ENCODE data around the gene KPNA3. TPM values are rescaled to one million over a fixed set of nuclear protein-coding genes. Genes with fewer than 3 reads are reported as not detected.
A peak's percentile ranks its signal among the peaks of the same experiment; 100 is the strongest.

The KPNA3 gene
- total RNA-seq, 1 donor from 2014 or later: 32.2 TPM

- no peak overlapping the region for H3K4me3 ChIP-seq (ENCODE audit: low read depth, low read length)
- DNase-seq (ENCODE audit: low read depth): no peak
- TF ChIP-seq CTCF (IDR thresholded peaks at IDR 0.05; ENCODE audit: insufficient read depth, low read length, poor library complexity, severe bottlenecking): no peak
- no peaks in the 10 kb centered on the region for H3K27me3 ChIP-seq (ENCODE audit: control insufficient read depth, insufficient read depth, low read length)
- no peaks in the 10 kb centered on the region for H3K36me3 ChIP-seq (ENCODE audit: control insufficient read depth, insufficient read depth, low read length)
Observed at GRCh38 chr13:49802426-49802825, 9.9 kb upstream of the KPNA3 start.

GRCh38 chr13:49791711-49792549, 552 bp downstream of the KPNA3 start:
- Histone ChIP-seq H3K27me3 (ENCODE audit: control insufficient read depth, insufficient read depth, low read length) (no peaks in the 10 kb centered on the region), H3K4me3 (ENCODE audit: low read depth, low read length) (peak overlapping the region; percentile 78), H3K36me3 (ENCODE audit: control insufficient read depth, insufficient read depth, low read length) (no peaks in the 10 kb centered on the region)
- DNase-seq (ENCODE audit: low read depth): no peak
- TF ChIP-seq CTCF (IDR thresholded peaks at IDR 0.05; ENCODE audit: insufficient read depth, low read length, poor library complexity, severe bottlenecking): no peak

GRCh38 chr13:49791315-49791710, 1.2 kb downstream of the KPNA3 start:
- Histone ChIP-seq H3K4me3 (ENCODE audit: low read depth, low read length) (peak overlapping the region; percentile 78), H3K36me3 (ENCODE audit: control insufficient read depth, insufficient read depth, low read length) (no peaks in the 10 kb centered on the region), H3K27me3 (ENCODE audit: control insufficient read depth, insufficient read depth, low read length) (no peaks in the 10 kb centered on the region)
- no peak for DNase-seq (ENCODE audit: low read depth)
- peak; percentile 16 for TF ChIP-seq CTCF (IDR thresholded peaks at IDR 0.05; ENCODE audit: insufficient read depth, low read length, poor library complexity, severe bottlenecking)

- no peak for TF ChIP-seq CTCF (IDR thresholded peaks at IDR 0.05; ENCODE audit: insufficient read depth, low read length, poor library complexity, severe bottlenecking)
- Histone ChIP-seq H3K4me3 (ENCODE audit: low read depth, low read length) (no peak overlapping the region), H3K36me3 (ENCODE audit: control insufficient read depth, insufficient read depth, low read length) (no peaks in the 10 kb centered on the region), H3K27me3 (ENCODE audit: control insufficient read depth, insufficient read depth, low read length) (no peaks in the 10 kb centered on the region)
- DNase-seq (ENCODE audit: low read depth): no peak
Observed at GRCh38 chr13:49789968-49790367, 2.5 kb downstream of the KPNA3 start.

GRCh38 chr13:49786401-49787008, 6.0 kb downstream of the KPNA3 start:
- no peak for DNase-seq (ENCODE audit: low read depth)
- Histone ChIP-seq H3K4me3 (ENCODE audit: low read depth, low read length) (no peak overlapping the region), H3K27me3 (ENCODE audit: control insufficient read depth, insufficient read depth, low read length) (no peaks in the 10 kb centered on the region), H3K36me3 (ENCODE audit: control insufficient read depth, insufficient read depth, low read length) (no peaks in the 10 kb centered on the region)
- no peak for TF ChIP-seq CTCF (IDR thresholded peaks at IDR 0.05; ENCODE audit: insufficient read depth, low read length, poor library complexity, severe bottlenecking)

Measured in kidney epithelial cell (primary cell).